NB4 (cell line): ENCODE results near the gene ACSBG1.

Source experiments
- DNase-seq: peaks from one replicate; pipeline ENCODE4 v3.0.0; 2010; ENCODE audit warnings: low read depth
- H3K4me3 ChIP-seq: one replicate; pipeline ENCODE4 v1.5.1; 2011; ENCODE audit warnings: mild to moderate bottlenecking, low read depth, low read length, moderate library complexity
- CTCF ChIP-seq: IDR thresholded peaks from one replicate; pipeline ENCODE4 v1.5.1; 2012; ENCODE audit warnings: low read depth, low read length
- MAX ChIP-seq: IDR thresholded peaks from 2 replicates; pipeline ENCODE4 v1.6.1; 2011; ENCODE audit warnings: low read depth, low read length
- MYC ChIP-seq: IDR thresholded peaks from 2 replicates; pipeline ENCODE4 v1.6.1; 2011; ENCODE audit warnings: low read depth, low read length
- POLR2A ChIP-seq: IDR thresholded peaks from 2 replicates; pipeline ENCODE4 v1.6.1; 2011; ENCODE audit warnings: mild to moderate bottlenecking; ENCODE audit not compliant: insufficient read length; ENCODE audit errors: extremely low read depth

Gene ACSBG1

DNA sequence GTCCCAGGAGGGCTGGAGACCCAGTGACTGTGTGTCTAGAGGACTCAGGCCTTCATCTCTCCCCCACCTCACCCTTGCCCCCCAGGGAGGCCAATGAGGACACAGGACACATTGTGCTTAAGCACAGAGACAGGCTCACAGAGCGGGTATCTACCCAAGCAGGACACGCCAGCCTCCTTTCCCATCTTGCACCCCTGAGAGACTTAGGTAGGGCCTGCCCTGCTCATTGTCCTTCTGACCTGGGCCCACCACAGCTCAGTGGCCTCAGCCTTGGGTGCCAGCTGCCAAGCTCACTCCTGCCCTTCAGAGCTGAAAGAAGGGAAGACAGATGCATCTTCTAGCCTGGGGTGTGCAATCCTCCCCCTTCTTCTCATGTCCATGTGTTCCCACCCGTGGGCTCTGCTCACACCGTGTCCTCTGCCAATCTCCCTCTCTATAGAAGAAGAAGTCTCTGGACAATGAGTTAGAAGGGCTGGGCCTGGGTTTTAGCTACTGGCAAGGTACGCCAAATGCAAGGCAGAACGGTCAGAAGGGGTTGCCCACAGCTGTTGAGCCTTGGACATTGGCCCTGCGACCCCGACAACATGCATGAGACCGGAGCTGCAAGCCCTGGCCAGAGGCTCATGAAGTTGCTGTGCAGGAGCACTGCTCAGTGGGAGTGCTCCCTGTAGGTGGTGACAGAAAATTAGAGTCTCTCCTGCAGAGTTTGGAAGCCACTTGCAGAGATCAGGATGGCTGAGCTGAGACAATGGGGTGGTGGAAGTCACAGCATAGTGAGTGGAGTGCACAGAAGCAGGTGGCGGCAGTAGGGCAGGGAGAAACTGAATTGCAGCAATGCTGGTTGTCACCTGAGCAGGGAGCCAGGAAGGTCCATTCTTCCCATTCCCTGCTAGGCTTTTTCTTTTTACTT, 32.8 kb downstream of the ACSBG1 start:
- no peak for TF ChIP-seq MYC
- no peak overlapping the region for H3K4me3 ChIP-seq
- no peak for DNase-seq

DNA sequence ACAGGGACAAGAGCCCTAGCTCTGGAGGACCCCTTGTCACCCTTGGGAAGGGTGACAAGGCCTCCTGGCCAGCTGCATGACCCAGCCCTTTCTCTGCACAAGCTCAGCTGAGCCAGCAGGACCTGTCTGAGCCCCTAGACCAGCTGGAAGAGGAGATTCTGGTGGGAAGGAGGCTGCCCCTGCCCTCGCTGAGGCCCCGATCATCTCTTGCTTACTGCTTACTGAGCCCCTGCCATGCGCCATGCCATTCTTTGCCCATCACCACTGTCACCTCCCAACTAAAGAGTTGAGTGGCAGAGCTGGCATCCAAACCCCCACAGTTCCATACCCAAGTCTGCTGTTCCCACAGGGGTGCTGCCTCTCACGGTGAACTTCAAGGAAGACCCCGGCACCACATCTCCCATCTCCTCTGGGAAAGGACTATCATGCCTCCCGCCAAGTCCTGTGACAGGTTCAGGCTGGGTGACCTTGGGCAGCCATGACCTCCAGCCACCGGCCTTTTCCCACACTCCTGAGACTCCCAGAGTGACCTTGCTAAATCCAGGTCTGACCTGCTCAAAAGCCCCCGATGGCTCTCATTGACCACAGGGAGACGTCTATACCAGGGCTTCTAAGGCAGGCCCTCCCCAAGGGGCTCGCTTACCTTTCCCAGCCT, 34.0 kb downstream of the ACSBG1 start:
- no peak overlapping the region for H3K4me3 ChIP-seq
- DNase-seq = no peak
- TF ChIP-seq POLR2A (no peak), MYC (no peak), MAX (no peak), CTCF (no peak)

GRCh38 chr15:78197632-78198031, 36.7 kb downstream of the ACSBG1 start:
- TF ChIP-seq MYC = no peak
- TF ChIP-seq MAX = no peak
- TF ChIP-seq CTCF = no peak
- TF ChIP-seq POLR2A = no peak
- H3K4me3 ChIP-seq = no peak overlapping the region
- peak; percentile 25 for DNase-seq

- TF ChIP-seq CTCF = peak; percentile 81
- no peak for TF ChIP-seq MAX
- TF ChIP-seq POLR2A = no peak
- no peak for TF ChIP-seq MYC
- no peak overlapping the region for H3K4me3 ChIP-seq
- peak; percentile 54 for DNase-seq
Measured at GRCh38 chr15:78195735-78196201, 38.6 kb downstream of the ACSBG1 start.

GRCh38 chr15:78194568-78194925, 39.8 kb downstream of the ACSBG1 start:
- no peak for TF ChIP-seq POLR2A
- no peak for TF ChIP-seq MAX
- no peak for TF ChIP-seq CTCF
- no peak for TF ChIP-seq MYC
- DNase-seq = no peak
- no peak overlapping the region for H3K4me3 ChIP-seq

DNA sequence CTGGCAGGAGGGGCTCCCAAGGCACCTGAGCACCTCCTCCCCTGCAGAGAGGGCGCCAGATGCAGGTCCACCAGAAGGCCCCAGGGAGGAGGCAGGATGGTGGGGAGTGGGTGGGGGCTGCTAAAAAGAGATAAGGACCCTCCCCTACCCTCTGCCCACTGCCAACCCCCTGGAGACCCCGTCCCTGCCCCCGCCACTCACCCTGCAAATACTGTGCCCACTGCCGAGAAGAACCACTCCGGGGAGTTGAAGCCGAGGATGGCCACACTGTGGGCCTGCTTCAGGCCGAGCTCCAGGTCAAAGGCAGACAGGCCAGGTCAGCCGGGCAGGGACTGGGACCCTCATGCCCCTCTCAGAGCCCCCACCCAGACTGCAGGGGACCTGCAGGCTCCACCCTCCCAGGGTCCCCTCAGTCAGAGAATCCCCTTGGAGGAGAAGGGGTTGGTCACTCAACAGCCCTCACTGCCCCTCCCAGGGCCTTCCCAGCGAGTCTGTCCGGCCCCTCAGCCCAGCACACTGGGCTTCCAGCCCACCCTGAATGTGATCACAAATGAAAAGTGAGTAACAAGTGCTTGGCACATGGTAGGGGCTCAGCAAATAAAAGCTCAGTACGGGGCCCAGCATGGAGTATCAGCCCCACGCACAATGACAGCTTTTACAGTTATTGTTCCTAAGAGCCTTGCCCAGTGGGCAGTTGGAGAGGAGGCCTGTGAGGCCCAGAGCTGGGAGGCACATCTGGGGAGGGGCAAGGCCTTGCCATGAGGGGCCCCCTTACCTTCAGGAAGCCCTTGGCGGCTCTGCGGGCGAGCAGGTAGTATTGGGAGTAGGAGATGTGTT, 40.4 kb downstream of the ACSBG1 start:
- H3K4me3 ChIP-seq = no peak overlapping the region
- TF ChIP-seq CTCF (no peak), MAX (no peak), MYC (no peak), POLR2A (no peak)
- no peak for DNase-seq
